HS-27A (cell line): Measurements from ENCODE around the gene BATF3.

Source experiments
- DNase-seq: peaks from one replicate; pipeline ENCODE4 v3.0.0-alpha.2; 2012; ENCODE audit warnings: low read depth, missing footprints

Gene BATF3

GRCh38 chr1:212684521-212685090 is 15.0 kb downstream of the BATF3 start:
- DNase-seq, result no peak

GRCh38 chr1:212684076-212684475 is 15.6 kb downstream of the BATF3 start:
- DNase-seq, result no peak

- DNase-seq, result no peak
These were observed 16.3 kb downstream of the BATF3 start for GRCh38 chr1:212683357-212683722.

- no peak for DNase-seq
These were observed 18.8 kb downstream of the BATF3 start for GRCh38 chr1:212680680-212681389.

- DNase-seq, result no peak
These were observed 20.9 kb downstream of the BATF3 start for GRCh38 chr1:212678456-212679410.

GRCh38 chr1:212677573-212677972 is 22.1 kb downstream of the BATF3 start:
- DNase-seq, result no peak

- DNase-seq, result no peak
These were observed 22.5 kb downstream of the BATF3 start for GRCh38 chr1:212677136-212677535.

GRCh38 chr1:212675675-212676074 is 24.0 kb downstream of the BATF3 start:
- no peak for DNase-seq

- no peak for DNase-seq
These were observed 24.8 kb downstream of the BATF3 start for GRCh38 chr1:212674872-212675271.

- DNase-seq, result no peak
These were observed 28.2 kb downstream of the BATF3 start for GRCh38 chr1:212671342-212672031.

- DNase-seq, result no peak
These were observed 28.8 kb downstream of the BATF3 start for GRCh38 chr1:212670882-212671281.

- no peak for DNase-seq
These were observed 29.3 kb downstream of the BATF3 start for GRCh38 chr1:212670301-212670700.

- no peak for DNase-seq
These were observed 30.0 kb downstream of the BATF3 start for GRCh38 chr1:212669600-212669999.

- DNase-seq, result no peak
These were observed 30.5 kb downstream of the BATF3 start for GRCh38 chr1:212669102-212669501.

- DNase-seq, result no peak
These were observed 31.2 kb downstream of the BATF3 start for GRCh38 chr1:212668477-212668876.

GRCh38 chr1:212667223-212668139 is 32.2 kb downstream of the BATF3 start:
- peak; percentile 42 for DNase-seq

GRCh38 chr1:212666116-212666775 is 33.4 kb downstream of the BATF3 start:
- DNase-seq, result no peak

- peak; percentile 39 for DNase-seq
These were observed 34.2 kb downstream of the BATF3 start for GRCh38 chr1:212665241-212666115.

GRCh38 chr1:212664409-212665199 is 35.0 kb downstream of the BATF3 start:
- no peak for DNase-seq
